ENCODE results near the gene WWOX.

DNA sequence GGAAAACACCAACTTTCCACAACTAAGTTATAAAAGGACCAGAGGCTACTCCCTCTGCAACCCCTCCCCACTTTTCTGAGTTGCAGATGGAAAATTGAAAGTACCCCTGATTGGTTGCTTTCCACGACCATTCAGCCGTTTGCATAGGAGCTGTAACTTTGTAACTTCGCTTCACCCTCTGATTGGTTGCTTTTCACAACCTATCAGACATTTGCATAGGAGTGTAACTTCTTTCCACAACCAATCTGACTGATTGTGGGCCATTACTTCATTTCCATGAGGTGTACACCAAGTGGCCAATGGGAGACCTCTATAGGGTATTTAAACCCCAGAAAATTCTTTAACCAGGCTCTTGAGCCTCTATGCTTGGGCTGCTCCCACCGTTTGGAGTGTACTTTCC lies 644.1 kb downstream of the WWOX start:
- TF ChIP-seq HNRNPK (IDR thresholded peaks at IDR 0.05; ENCODE audit: low read depth, low read length, poor library complexity, severe bottlenecking) (no peak), GABPA (IDR thresholded peaks at IDR 0.05; ENCODE audit: low read depth, low read length) (no peak), GABPA (CRISPR knock-in tag; IDR thresholded peaks at IDR 0.05; ENCODE audit: low read depth) (no peak), RAD21 (CRISPR knock-in tag; IDR thresholded peaks at IDR 0.05) (no peak), PHF20 (CRISPR knock-in tag; IDR thresholded peaks at IDR 0.05) (no peak), MAF1 (CRISPR knock-in tag; IDR thresholded peaks at IDR 0.05; ENCODE audit: borderline replicate concordance) (no peak), EED (CRISPR knock-in tag; IDR thresholded peaks at IDR 0.05) (no peak)
- TF ChIP-seq, protein P1, sequence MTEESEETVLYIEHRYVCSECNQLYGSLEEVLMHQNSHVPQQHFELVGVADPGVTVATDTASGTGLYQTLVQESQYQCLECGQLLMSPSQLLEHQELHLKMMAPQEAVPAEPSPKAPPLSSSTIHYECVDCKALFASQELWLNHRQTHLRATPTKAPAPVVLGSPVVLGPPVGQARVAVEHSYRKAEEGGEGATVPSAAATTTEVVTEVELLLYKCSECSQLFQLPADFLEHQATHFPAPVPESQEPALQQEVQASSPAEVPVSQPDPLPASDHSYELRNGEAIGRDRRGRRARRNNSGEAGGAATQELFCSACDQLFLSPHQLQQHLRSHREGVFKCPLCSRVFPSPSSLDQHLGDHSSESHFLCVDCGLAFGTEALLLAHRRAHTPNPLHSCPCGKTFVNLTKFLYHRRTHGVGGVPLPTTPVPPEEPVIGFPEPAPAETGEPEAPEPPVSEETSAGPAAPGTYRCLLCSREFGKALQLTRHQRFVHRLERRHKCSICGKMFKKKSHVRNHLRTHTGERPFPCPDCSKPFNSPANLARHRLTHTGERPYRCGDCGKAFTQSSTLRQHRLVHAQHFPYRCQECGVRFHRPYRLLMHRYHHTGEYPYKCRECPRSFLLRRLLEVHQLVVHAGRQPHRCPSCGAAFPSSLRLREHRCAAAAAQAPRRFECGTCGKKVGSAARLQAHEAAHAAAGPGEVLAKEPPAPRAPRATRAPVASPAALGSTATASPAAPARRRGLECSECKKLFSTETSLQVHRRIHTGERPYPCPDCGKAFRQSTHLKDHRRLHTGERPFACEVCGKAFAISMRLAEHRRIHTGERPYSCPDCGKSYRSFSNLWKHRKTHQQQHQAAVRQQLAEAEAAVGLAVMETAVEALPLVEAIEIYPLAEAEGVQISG (CRISPR knock-in tag; IDR thresholded peaks at IDR 0.05) = no peak
- TF ChIP-seq, protein P2, sequence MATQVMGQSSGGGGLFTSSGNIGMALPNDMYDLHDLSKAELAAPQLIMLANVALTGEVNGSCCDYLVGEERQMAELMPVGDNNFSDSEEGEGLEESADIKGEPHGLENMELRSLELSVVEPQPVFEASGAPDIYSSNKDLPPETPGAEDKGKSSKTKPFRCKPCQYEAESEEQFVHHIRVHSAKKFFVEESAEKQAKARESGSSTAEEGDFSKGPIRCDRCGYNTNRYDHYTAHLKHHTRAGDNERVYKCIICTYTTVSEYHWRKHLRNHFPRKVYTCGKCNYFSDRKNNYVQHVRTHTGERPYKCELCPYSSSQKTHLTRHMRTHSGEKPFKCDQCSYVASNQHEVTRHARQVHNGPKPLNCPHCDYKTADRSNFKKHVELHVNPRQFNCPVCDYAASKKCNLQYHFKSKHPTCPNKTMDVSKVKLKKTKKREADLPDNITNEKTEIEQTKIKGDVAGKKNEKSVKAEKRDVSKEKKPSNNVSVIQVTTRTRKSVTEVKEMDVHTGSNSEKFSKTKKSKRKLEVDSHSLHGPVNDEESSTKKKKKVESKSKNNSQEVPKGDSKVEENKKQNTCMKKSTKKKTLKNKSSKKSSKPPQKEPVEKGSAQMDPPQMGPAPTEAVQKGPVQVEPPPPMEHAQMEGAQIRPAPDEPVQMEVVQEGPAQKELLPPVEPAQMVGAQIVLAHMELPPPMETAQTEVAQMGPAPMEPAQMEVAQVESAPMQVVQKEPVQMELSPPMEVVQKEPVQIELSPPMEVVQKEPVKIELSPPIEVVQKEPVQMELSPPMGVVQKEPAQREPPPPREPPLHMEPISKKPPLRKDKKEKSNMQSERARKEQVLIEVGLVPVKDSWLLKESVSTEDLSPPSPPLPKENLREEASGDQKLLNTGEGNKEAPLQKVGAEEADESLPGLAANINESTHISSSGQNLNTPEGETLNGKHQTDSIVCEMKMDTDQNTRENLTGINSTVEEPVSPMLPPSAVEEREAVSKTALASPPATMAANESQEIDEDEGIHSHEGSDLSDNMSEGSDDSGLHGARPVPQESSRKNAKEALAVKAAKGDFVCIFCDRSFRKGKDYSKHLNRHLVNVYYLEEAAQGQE (IDR thresholded peaks at IDR 0.05; ENCODE audit: borderline replicate concordance in 1 of 2, low read depth in 1 of 2, low read length in 2 of 2) = no peak
